SK-N-MC (cell line): ENCODE data around the gene SPTLC1.

Experiments used
- DNase-seq: peaks from one replicate; pipeline ENCODE4 v3.0.0-alpha.2; 2011; ENCODE audit warnings: low read depth, low spot score
- H3K27ac ChIP-seq: fragments of 200-600 bp; sonication (generic); 2 replicates; pipeline ENCODE4 v1.5.1; 2016; ENCODE audit warnings: mixed run types
- H3K36me3 ChIP-seq: fragments of 200-600 bp; sonication (generic); 2 replicates; pipeline ENCODE4 v1.6.1; 2017; ENCODE audit warnings: antibody characterized with exemption, low read length, mixed read lengths; ENCODE audit not compliant: insufficient read depth
- H3K4me3 ChIP-seq: fragments of 200-600 bp; sonication (generic); 2 replicates; pipeline ENCODE4 v1.5.1; 2016
- H3K9ac ChIP-seq: fragments of 200-600 bp; sonication (generic); 2 replicates; pipeline ENCODE4 v1.8.0; 2017; ENCODE audit warnings: mixed run types, mixed read lengths; ENCODE audit not compliant: insufficient read length
- H3K9me3 ChIP-seq: fragments of 200-600 bp; sonication (generic); 2 replicates; pipeline ENCODE4 v1.6.1; 2017; ENCODE audit warnings: low read depth, mild to moderate bottlenecking, antibody characterized with exemption, low read length, moderate library complexity, mixed read lengths
- EZH2 ChIP-seq: fragments of 200-600 bp; sonication (generic); IDR thresholded peaks from one replicate; pipeline ENCODE4 v1.6.1; 2017; ENCODE audit warnings: antibody characterized with exemption
- FOXP2 ChIP-seq: optimal IDR thresholded peaks from 2 replicates; pipeline ENCODE3; 2011; ENCODE audit warnings: mild to moderate bottlenecking, moderate library complexity; ENCODE audit not compliant: insufficient read depth; ENCODE audit errors: extremely low read length, control extremely low read depth
- POLR2AphosphoS5 ChIP-seq: IDR thresholded peaks from 2 replicates; pipeline ENCODE4 v1.6.1; 2012; ENCODE audit warnings: mild to moderate bottlenecking, low read depth, low read length, borderline replicate concordance

The SPTLC1 gene

DNA sequence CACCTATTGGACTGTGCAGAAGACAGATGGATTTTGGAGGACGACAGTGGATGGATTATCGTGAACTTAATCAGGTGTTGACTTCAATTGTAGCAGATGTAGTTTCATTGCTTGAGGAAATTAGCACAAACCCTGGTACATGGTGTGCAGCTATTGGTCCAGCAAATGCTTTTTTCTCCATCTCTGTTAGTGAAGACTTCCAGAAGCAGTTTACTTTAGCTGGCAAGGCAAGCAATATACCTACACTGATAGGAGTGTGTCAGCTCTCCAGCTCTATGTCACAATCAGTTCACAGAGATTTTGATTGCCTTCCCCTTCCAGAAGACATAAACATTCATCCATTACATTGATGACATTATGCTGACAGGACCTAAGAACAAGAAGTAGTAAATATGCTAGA lies 129.5 kb downstream of the SPTLC1 start:
- Histone ChIP-seq H3K9me3 (no peaks in the 10 kb centered on the region), H3K4me3 (no peak overlapping the region), H3K9ac (no peak overlapping the region), H3K27ac (no peak overlapping the region), H3K36me3 (no peaks in the 10 kb centered on the region)
- TF ChIP-seq POLR2AphosphoS5, result no peak
- TF ChIP-seq EZH2, result no peak
- no peak for TF ChIP-seq FOXP2
- no peak for DNase-seq
